DOHH2 (cell line): ENCODE data around the gene EGLN2.
A peak's percentile ranks its signal among the peaks of the same experiment; 100 is the strongest.
"Not testable (repeated sequence)": the region's sequence is repeated elsewhere in the genome, so short reads cannot be mapped to it uniquely, and the experiment has no call there.

Experiments used
- H3F3A ChIP-seq: fragments of 200-600 bp; sonication (generic), shearing (Covaris generic); 2 replicates; pipeline ENCODE4 v1.6.0; 2016; ENCODE audit warnings: antibody characterized with exemption, mild to moderate bottlenecking; ENCODE audit not compliant: control insufficient read depth, insufficient read depth
- H3K27ac ChIP-seq: fragments of 200-600 bp; sonication (generic); 2 replicates; pipeline ENCODE4 v1.5.1; 2014; ENCODE audit warnings: low read depth, mild to moderate bottlenecking, low read length, moderate library complexity
- H3K27me3 ChIP-seq: fragments of 200-600 bp; sonication (generic); 2 replicates; pipeline ENCODE4 v1.6.1; 2014; ENCODE audit warnings: mild to moderate bottlenecking, low read length, mixed read lengths; ENCODE audit not compliant: control insufficient read depth
- H3K36me3 ChIP-seq: fragments of 200-600 bp; sonication (generic); 2 replicates; pipeline ENCODE4 v1.6.1; 2014; ENCODE audit warnings: mild to moderate bottlenecking, low read length, moderate library complexity, mixed read lengths; ENCODE audit not compliant: control insufficient read depth
- H3K4me1 ChIP-seq: fragments of 200-600 bp; sonication (generic); 2 replicates; pipeline ENCODE4 v1.6.1; 2014; ENCODE audit warnings: mild to moderate bottlenecking, low read length, mixed read lengths; ENCODE audit not compliant: control insufficient read depth
- H3K4me2 ChIP-seq: fragments of 200-600 bp; sonication (generic); 2 replicates; pipeline ENCODE4 v1.6.0; 2014; ENCODE audit warnings: mild to moderate bottlenecking, low read length, moderate library complexity
- H3K4me3 ChIP-seq: fragments of 200-600 bp; sonication (generic); 2 replicates; pipeline ENCODE4 v1.5.1; 2014; ENCODE audit warnings: mild to moderate bottlenecking, low read length, mixed read lengths
- H3K79me2 ChIP-seq: fragments of 200-600 bp; sonication (generic); 2 replicates; pipeline ENCODE4 v1.6.1; 2014; ENCODE audit warnings: mild to moderate bottlenecking, low read length, mixed read lengths; ENCODE audit not compliant: control insufficient read depth
- H3K9me2 ChIP-seq: fragments of 200-600 bp; sonication (generic); replicated peaks from 2 replicates; pipeline ENCODE4 v1.6.1; 2014; ENCODE audit warnings: mild to moderate bottlenecking, low read length, mixed read lengths; ENCODE audit not compliant: control insufficient read depth
- H3K9me3 ChIP-seq: fragments of 200-600 bp; sonication (generic); 2 replicates; pipeline ENCODE4 v1.6.1; 2014; ENCODE audit warnings: antibody characterized with exemption, low read length, mixed read lengths; ENCODE audit not compliant: control insufficient read depth, insufficient read depth
- H4K20me1 ChIP-seq: fragments of 200-600 bp; sonication (generic); 2 replicates; pipeline ENCODE4 v1.6.0; 2014; ENCODE audit warnings: low read depth, mild to moderate bottlenecking, antibody characterized with exemption, low read length, moderate library complexity; ENCODE audit not compliant: control insufficient read depth, insufficient read depth
- EZH2phosphoT487 ChIP-seq: fragments of 200-600 bp; sonication (generic); IDR thresholded peaks from 2 replicates; pipeline ENCODE4 v1.6.1; 2017; ENCODE audit warnings: borderline replicate concordance, mild to moderate bottlenecking, antibody characterized with exemption, low read length, moderate library complexity, mixed read lengths
- TF ChIP-seq, protein P1 (sequence below): fragments of 200-600 bp; sonication (generic); IDR thresholded peaks from one replicate; pipeline ENCODE4 v1.5.1; 2014; ENCODE audit warnings: antibody characterized with exemption, mild to moderate bottlenecking, low read depth, low read length; ENCODE audit not compliant: poor library complexity, severe bottlenecking

The EGLN2 gene

DNA sequence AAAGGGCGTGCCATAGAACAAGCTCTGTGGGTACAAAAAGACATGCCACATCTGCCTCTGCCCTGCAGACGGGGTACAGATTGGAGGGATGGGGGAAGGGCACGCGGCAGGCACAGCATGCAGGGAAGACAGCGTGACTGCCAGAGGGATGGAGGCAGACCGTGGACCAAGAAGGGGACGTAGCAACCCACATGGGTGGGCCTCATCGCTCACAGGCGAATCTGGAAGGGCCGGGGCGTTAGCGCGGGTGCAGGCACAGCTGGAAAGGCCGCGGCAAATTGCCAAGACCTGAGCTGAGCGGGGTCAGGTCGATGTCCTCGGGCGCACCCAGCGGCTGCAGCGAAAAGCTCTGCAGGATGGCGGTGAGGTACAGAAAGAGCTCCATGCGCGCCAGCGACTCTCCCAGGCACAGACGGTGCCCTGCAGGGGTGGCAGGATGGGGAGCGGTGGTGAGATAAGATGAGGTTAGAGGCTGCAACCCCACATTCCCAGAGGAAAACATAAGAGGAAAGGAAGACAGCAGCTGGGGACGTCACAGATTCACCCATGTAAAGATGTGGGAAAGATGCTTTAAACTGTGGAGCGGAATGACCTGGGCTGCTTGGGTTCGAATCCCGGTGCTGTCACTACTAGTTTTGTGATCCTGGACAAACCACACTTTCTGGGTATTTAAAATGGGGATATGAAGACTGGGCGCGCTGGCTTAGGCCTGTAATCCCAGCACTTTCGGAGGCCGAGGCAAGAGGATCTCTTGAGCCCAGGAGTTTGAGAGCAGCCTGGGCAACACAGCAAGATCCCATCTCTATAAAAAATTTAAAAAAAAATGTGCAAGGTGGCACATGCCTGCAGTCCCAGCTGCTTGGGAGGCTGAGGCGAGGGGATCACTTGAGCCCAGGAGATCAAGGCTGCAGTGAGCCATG is 19.7 kb downstream of the EGLN2 start:
- not testable (repeated sequence) for H4K20me1 ChIP-seq, H3K27ac ChIP-seq, H3F3A ChIP-seq, H3K79me2 ChIP-seq, H3K27me3 ChIP-seq, H3K36me3 ChIP-seq, H3K9me3 ChIP-seq, H3K9me2 ChIP-seq
- Histone ChIP-seq H3K4me1 (peaks cover 27% of the 10 kb centered on the region), H3K4me3 (peak overlapping the region; percentile 58), H3K4me2 (peak overlapping the region; percentile 63)
- TF ChIP-seq, protein P1, sequence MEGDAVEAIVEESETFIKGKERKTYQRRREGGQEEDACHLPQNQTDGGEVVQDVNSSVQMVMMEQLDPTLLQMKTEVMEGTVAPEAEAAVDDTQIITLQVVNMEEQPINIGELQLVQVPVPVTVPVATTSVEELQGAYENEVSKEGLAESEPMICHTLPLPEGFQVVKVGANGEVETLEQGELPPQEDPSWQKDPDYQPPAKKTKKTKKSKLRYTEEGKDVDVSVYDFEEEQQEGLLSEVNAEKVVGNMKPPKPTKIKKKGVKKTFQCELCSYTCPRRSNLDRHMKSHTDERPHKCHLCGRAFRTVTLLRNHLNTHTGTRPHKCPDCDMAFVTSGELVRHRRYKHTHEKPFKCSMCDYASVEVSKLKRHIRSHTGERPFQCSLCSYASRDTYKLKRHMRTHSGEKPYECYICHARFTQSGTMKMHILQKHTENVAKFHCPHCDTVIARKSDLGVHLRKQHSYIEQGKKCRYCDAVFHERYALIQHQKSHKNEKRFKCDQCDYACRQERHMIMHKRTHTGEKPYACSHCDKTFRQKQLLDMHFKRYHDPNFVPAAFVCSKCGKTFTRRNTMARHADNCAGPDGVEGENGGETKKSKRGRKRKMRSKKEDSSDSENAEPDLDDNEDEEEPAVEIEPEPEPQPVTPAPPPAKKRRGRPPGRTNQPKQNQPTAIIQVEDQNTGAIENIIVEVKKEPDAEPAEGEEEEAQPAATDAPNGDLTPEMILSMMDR: peak; percentile 53

DNA sequence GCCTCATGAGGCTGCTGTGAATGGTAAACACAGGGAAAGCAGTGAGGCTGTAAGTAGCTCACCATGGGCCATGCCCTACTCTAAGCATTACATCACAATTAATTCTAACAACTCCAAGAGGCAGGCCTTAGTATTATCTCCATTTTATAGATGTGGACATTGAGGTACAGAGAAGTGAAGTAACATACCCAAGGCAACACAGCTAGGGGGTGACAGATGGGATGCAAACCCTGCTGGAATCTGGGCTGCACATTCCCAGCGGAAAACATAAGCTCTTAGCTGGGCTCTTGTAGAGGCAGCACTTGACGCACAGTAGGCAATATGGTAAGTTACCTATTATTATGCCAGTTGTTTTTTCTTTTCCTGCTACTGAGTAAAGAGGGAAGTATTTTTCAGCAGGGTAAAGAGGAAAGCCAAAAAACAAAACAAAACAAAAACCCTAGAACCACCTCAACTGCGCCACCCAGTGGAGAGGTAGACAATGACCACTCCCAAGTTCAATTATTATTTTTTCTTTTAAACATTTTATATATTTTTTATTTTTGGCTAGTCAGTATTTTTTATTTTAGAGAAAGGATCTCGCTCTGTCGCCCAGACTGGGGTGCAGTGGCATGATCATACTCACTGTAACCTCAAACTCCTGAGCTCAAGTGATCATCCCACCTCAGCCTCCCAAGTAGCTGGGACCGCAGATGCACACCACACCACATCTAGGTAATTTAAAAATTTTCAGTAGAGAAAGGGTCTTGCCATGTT is 20.7 kb downstream of the EGLN2 start:
- H3K4me2 ChIP-seq: peak overlapping the region; percentile 41; the same call in 1 of the 2 replicates
- not testable (repeated sequence) for H3K9me3 ChIP-seq

DNA sequence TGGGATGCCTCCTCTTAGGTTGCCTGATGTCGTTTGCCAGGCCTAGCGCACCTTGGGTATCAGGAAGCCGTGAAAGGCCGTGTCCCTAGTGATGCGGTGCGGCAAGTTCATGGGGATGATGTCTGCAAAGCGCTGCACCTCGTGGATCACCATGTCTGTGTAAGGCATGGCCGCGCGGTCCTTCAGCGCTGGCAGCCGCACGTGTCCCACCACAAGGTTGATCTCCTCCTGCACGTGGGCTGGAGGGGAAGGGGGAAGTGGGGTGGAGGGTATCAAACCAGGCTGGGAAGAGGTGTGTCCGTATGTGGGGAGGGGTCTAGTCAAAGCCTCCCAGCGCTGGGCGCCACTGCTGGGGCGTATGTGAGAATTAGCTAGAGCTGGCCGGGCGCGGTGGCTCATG is 23.2 kb downstream of the EGLN2 start:
- peaks cover 23% of the 10 kb centered on the region for H3K4me1 ChIP-seq
- H3F3A ChIP-seq: no peaks in the 10 kb centered on the region
- no peak overlapping the region for H3K4me3 ChIP-seq
- H3K9me2 ChIP-seq: no peaks in the 10 kb centered on the region
- H3K27me3 ChIP-seq: no peaks in the 10 kb centered on the region
- H3K36me3 ChIP-seq: no peaks in the 10 kb centered on the region
- no peak for TF ChIP-seq EZH2phosphoT487
- TF ChIP-seq, protein P1: no peak
- no peak overlapping the region for H3K4me2 ChIP-seq
- no peak overlapping the region for H3K27ac ChIP-seq
- H4K20me1 ChIP-seq: no peaks in the 10 kb centered on the region
- H3K79me2 ChIP-seq: no peaks in the 10 kb centered on the region
- H3K9me3 ChIP-seq: no peaks in the 10 kb centered on the region

More for the DNA sequence above, 20.7 kb downstream of the EGLN2 start:
- H3K4me1 ChIP-seq: peaks cover 27% of the 10 kb centered on the region
- TF ChIP-seq, protein P1: peak; percentile 45
- H3K9me2 ChIP-seq, H3K79me2 ChIP-seq, H3K27ac ChIP-seq, H3K4me3 ChIP-seq, H3K36me3 ChIP-seq, H3F3A ChIP-seq, H4K20me1 ChIP-seq, H3K27me3 ChIP-seq: not testable (repeated sequence)

DNA sequence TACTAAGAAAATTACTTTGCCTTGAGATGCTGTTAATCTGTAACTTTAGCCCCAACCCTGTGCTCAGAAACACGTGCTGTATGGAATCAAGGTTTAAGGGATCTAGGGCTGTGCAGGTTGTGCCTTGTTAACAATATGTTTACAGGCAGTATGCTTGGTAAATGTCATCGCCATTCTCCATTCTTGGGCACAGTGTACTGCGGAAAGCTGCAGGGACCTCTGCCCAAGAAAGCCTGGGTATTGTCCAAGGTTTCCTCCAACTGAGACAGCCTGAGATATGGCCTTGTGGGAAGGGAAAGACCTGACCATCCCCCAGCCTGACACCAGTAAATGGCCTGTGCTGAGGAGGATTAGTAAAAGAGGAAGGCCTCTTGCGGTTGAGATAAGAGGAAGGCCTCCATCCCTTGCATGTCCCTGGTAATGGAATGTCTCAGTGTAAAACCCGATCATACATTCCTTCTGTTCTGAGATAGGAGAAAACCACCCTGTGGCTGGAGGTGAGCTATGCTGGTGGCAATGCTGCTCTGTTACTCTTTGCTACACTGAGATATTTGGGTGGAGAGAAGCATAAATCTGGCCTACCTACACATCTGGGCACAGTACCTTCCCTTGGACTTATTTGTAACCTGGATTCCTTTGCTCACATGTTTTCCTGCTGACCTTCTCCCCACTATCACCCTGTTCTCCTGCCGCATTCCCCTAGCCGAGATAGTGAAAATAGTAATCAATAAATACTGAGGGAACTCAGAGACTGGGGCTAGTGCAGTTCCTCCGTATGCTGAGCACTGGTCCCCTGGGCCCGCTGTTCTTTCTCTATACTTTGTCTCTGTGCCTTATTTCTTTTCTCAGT is 23.9 kb downstream of the EGLN2 start:
- not testable (repeated sequence) for H3F3A ChIP-seq, H4K20me1 ChIP-seq, H3K9me2 ChIP-seq, H3K4me2 ChIP-seq, H3K9me3 ChIP-seq, H3K27me3 ChIP-seq, H3K79me2 ChIP-seq, H3K4me3 ChIP-seq, H3K36me3 ChIP-seq, H3K27ac ChIP-seq
- H3K4me1 ChIP-seq: peaks cover 23% of the 10 kb centered on the region

DNA sequence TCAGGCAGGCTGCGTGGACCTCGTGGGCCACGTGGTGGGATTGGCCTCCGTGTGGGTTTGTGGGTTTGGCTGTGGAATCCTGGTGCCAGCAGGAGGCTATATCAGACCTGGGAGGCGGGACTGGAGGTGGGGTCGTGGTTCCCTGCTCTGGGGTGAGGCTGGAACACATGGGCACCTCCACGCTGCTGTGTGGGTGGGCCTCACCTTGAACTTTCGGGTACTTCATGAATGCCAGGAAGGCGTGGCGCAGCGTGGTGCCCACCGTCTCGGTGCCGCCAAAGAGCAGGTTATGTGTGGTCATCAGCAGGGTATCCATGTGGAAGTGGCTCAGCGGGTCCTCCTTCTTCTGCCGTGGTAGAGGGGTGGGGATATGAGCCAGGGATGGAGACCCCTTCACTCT is 25.9 kb downstream of the EGLN2 start:
- not testable (repeated sequence) for H3K9me2 ChIP-seq, H3K9me3 ChIP-seq, H3K27ac ChIP-seq, H3K4me1 ChIP-seq, H3K4me2 ChIP-seq, H4K20me1 ChIP-seq, H3K27me3 ChIP-seq, H3K79me2 ChIP-seq, H3K4me3 ChIP-seq, H3F3A ChIP-seq, H3K36me3 ChIP-seq
